GM19372 (cell line): ENCODE measurements around the gene MED12L.
A peak's percentile ranks its signal among the peaks of the same experiment; 100 is the strongest.

ENCODE experiments used
- ATAC-seq: cut with Tn5 transposase; IDR thresholded peaks from one replicate; pipeline ENCODE4 v1.9.1; 2021; ENCODE audit warnings: mild to moderate bottlenecking, low read depth, moderate library complexity; ENCODE audit not compliant: unreplicated experiment

Gene MED12L

DNA sequence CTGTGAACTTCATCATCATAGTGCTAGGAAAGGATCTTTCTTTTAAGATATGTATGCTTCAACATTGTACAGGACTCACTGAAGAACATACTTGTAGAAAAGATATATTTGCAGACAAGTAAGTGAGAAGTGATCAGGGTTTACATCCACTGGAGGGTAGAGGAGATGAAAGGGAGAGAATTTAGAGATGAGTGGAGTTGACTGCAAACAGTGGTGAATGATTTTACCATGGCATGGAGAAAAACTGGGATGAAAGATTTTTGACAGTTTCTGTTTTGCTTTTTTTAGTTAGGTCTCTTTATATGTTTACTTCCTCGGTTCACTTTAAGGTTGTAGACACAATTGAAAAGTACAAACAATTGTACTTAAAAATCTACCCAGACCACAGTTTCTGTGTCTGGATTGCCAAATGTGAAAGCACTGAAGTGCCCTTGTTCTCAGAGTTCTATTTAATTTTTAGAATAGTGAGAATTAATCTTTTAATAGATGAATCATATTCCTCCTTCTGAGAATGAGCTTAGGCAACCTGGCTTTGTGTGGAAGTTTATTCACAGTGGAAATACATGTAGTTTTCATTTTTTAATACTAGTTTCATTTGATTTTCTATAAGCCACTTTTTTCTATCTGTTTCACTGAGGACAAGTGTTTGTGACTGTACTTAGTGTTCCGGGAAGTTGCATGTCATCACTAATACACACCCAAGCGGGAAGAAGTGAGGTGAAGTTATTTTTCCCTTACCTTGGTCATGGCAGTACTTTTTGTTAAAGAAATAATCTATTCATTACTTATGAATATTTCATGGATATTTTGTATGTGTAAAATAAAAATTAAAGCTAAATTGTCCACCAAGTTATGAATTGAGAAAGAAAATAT, 119.3 kb downstream of the MED12L start:
- ATAC-seq = no peak

DNA sequence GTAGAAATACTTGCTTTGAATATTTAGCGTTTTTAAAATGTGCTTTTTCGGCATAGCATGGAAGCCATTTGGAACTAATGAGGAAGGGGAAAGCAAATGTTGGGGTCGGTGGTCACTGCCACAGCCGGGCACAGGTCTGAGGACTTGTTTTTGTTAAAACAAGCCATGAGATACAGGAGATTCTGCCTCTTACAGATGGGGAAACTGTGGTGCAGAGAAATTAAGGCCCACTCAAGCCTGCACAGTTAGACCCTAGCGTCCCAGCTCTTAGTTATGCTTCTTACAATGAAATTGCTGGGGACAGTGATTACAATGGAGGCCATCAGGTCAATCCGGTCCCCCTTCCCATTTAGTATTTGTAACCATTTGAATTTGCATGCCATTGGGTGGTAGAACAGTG, 120.0 kb downstream of the MED12L start:
- ATAC-seq = no peak

DNA sequence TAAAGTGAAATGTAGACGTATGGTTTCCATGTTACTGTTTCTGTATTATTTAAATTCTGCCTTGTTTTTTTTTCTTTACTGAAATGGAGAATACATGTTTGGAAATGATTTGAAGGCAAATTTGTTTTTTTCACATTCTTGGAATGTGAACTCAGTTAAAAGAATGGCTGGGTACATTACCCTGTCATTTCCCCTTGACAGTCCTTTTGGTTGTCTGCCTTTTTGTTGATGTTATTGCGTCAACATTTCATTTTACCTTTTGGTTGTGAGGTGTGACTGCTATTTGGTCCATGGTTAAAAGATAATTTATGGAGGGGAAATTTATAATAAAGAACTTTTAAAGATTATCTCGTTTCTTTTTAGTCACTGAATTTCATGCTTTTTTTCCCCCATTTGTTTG, 120.7 kb downstream of the MED12L start:
- no peak for ATAC-seq

DNA sequence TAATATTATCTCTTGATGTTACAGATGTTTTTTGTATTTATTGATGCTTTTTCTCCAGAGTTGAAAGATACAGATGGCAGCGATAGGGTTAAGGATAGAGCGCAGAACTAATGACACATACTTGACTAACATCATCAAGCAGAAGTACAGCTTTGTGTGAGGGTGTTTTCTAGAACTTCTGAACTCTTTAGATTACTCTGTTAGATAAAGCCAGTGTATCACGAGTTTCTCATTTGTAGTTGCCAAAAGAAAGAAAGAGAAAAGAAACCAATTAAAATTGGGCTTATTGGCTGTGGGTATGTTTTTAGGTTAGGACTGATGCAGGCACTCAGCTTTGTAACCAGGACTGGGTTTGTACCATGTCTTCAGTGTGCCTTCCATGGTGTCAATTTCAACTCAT, 124.2 kb downstream of the MED12L start:
- ATAC-seq = no peak

DNA sequence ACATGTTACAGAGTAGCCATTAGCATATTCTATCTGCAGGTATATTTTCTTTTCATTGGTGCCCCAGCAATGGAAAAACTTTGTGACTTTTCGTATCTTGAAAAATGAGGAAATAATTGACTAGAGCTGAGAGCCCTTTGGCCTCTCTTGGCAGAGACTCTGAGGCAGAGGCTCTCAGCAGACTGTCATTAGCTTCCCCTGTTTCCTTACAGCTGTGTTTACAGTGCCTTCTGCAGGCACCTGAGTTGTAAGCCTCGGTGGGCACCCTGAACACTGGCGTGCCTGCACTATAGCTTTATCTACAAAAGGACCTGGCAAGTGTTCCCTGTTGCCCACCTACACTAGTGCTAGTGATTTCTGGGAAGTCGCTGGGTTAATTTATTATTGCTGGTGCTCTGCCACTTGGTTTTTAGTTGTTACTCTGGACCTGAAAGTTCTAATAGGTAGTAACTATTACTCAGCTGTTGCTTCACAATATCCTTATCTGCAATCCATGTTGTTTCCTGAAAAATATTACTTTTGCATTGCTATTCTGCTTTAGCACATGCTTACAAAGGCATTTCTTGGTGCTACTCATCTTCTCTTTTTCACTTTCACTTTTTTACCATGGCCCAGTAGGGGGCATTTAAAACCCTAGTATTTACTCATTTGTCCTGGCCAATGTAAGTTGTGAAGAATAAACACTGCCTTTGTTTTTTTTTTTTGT, 125.4 kb downstream of the MED12L start:
- ATAC-seq = peak; percentile 55

DNA sequence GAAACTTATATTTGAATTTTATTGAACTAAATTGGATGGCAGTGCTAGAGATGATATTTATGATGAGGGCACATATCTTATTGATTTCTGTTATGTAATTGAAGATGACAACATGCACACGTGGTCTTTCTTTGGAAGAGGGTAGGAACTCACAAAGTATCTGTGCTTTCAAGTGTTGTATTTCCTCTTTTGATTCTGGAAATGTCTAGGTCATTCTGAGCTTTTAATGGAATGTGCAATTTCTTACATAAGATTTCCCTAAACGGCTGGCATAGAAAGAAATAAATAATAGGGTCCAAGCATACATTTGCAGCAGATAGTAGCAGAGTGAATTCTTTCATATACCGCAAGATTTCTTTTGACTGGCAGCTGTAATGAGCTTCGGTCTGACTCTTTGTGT, 127.7 kb downstream of the MED12L start:
- no peak for ATAC-seq

DNA sequence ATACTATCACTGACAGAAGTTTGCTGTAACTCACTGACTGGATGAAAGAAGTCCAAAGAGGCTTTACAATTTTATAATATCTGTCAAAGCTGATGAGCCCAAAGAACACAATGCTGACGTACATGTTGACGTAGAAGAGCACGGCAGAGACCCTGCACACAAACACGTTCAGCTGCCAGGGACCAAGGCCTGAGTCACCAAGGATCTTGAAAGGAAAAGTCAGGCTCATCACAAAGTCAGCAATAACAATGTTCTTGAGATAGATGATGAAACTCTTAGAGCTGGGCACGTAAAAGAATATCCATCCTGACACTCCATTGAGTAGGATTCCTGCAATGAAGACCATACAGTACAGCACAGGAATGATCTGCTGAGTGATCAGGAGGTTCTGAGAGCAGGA, 128.4 kb downstream of the MED12L start:
- ATAC-seq = no peak

DNA sequence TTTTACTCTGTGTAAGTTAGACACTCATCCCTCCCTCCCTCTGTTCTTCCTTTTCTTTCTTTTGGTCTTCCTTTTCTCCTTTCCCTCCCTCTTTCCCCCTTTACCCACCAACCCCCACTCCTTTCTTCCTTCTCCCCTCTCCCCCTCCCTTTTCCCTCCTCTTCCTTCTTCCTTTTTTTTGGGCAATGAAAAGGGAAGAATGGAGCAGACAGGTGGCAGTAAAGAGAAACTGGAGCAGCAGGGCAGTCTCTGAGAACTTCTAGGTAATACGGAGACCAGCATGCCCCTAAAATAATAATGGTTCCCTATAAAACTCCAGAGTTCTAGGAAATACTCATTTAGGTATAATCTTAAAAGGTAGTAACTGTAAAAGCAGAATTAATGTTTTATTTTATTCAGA, 129.0 kb downstream of the MED12L start:
- ATAC-seq = no peak

DNA sequence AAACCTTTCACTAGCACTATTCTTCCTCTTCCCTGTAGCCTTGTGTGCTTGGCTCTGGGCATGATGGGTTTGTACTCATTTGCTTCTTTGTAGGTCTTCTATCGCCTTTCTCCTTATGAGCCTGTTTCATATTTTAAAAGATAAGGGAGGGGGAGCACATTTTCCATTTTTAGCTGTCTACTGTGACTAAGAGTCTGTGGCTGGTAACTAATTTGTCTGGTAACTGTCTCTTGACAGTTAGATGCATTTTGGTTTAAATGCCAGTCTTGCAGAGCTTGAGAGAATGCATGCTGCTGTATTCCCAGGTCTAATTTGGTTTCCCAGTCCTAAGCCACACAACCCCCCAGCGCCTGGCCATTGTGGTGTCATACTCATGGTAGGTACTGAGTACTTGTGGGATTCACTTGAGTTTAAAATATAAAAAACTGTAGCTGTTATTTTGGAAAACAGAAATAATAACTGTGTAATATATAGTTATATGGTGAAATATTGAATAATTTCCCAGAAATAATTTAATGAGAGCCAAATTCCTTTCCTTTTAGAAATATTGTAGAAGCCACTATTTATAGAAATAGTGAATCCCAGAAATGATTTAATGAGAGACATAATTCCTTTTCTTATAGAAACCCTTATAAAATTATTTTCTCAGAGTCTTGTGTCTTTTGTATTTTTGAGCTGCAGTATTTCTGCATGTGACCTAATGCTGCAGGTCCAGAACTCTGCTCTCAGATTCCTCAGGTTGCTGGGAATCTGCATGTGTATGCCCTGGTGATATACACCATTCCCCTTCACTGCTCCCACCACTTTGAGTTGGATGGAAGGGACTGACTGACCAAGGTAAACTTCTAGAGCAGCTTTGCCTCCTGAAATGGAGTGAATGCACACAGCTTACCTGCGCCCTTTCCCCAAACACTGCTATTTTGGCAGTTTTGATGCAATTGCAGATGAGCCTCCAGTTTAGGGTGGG, 131.5 kb downstream of the MED12L start:
- no peak for ATAC-seq

DNA sequence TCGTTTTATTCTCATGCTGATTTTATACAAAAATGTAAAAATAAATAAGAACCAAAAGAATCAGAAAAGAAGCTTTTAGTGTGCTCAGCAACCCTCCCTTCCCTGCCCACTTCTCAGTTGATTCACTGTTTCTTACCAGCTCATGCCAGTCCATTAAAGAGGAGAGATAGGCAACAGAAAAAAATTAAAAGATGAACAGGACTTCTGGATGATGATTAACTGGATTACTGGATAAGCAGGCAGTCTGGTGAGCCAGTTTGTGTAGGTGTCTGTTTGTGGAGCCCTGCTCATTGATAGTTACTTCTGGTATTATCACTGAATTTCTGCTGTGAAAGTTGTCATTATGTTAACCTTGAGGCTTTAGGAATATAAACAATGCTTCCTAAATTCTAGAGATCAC, 132.7 kb downstream of the MED12L start:
- no peak for ATAC-seq

DNA sequence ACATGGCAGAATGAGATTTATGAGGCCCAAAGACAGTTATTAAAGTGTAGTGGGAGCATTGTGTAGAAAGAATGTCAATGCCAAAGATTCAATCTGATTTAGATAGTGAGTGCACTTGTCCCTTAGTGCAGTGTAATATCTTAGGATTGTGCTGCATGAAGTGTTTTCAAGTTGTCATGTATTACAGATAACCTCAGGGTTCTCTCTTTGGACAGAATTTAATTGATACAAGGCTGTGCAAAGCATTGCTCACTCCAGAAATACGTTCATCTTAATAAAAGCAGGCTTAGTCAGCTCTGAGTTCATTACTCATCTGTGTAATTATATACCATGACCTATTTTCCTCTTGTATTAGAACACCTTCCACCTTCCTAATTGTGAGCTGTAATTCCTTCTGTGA, 133.6 kb downstream of the MED12L start:
- ATAC-seq = no peak

DNA sequence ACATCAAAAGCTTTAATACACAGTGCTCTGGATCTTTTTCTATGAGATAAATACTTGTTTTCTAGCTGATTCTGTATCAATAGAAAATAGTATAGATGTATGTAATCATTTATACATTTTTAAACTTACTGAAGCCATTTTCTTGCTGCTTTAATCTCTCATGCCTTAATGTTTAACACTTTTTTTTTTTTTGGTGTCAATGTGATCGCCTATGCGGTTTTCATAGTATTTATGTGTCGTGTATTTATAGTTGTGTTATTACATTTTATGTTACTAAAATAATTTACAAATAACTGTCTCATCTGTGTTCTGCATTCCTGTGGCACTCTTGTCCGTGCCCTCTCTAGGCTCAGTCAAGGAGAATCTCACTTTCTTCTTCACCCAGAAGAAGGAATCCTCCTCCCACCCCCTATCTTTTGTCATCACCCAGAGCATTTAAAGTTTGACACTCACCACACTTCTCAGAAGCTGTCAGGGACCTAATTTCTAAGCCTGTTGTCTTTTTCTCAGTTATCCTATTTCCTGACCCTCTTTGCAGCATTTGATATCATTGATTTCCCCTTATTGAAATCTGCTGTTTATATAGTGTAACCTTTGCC, 138.9 kb downstream of the MED12L start:
- no peak for ATAC-seq

DNA sequence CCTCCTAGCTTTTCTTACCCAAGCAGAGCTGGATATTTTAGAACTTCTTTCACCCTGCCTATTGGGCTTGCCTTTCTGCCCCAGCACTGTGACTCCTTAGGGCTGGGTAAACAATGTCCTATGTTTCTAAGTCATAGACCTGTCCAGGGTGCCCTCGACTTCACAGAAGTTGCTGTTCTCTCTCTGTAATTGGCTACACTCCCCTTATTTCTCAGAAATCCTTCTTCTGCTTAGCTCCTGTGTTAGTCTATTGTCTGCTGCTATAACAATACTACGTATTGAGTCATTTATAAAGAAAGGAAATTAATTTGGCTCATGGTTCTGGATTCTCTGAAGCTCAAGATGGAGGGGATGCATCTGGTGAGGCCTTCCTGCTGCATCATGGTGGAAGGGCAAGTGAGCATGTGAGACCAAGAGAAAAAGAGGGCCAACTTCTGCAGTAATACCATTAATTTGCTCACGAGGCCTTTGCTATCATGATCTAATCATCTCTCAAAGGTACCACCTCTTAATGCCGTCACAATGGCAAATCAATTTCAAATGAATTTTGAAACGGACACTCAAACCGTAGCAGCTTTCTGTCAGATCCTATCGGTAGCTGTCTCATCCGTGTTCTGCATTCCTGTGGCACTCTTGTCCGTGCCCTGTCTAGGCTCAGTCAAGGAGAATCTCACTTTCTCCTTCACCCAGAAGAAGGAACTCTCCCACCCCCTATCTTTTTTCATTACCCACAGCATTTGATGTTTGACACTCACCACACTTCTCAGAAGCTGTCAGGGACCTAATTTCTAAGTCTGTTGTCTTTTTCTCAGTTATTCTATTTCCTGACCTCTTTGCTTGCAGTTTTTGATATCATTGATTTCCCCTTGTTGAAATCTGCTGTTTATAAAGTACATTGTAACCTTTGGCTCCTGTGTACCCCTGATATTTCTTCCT, 139.8 kb downstream of the MED12L start:
- no peak for ATAC-seq

DNA sequence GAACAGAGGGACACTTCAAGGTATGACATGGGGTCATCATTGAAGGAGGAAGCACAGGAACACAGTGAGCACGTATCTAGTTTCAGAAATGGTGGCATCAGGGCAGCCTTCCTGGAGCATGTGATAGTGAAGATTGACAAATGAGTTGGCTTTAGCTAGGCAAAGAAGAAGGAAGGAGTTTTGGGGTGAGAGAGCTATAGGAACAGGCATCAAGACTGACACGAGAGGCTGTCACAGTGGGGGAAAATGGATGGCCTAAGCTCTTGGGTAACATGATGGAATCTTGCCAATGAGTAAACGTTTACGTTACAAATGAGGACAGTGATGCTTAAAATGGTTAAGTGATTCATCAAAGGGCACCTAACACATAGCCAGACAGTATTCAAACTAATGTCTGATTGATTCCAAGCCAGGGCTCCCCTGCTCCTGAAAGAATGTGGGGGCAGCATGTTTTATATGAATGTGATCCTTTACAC, 140.7 kb downstream of the MED12L start:
- ATAC-seq = no peak

DNA sequence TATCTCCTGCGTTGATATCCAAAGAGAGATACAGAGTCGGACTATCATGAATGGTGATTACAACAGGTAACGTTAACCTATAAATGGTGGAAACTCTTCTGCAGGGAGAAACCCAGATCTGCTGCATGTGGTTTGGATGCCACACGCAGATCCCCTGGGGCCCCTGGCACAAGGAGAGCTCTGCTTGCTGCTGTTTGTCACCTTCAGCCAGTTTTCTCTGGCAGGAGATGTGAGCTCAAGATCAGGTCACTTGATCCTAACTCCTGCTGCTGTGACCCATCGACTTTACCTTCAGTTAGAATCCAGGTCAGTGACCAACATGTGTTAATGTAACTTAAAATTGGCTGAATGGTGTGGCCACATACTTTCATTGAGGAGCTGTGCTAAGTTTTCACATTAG, 141.4 kb downstream of the MED12L start:
- ATAC-seq = no peak

DNA sequence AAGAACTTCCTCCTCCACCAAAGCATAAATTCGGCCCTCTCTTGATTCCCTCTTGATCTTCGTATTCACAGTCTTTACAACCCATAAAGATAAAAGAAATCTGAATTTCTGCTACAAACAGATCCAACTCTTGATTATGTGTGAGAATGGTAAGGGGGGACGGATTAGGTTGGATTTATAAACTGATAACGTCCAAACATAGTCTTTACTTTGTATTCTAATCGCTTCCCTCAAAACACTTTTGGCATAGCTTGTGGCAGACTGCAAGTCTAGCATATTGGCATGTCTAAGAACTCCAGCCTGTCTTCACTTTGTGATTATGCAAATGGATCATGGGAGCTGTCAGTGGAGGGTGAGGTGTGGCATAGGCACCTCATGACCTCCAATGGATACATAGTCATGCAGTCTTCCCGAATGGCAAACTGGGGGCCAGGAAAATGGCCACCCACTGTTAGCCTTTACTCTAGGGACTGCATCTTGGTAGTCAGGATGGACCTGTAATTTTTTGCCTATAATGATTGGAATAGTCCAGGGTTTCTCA, 141.9 kb downstream of the MED12L start:
- ATAC-seq = peak; percentile 27

DNA sequence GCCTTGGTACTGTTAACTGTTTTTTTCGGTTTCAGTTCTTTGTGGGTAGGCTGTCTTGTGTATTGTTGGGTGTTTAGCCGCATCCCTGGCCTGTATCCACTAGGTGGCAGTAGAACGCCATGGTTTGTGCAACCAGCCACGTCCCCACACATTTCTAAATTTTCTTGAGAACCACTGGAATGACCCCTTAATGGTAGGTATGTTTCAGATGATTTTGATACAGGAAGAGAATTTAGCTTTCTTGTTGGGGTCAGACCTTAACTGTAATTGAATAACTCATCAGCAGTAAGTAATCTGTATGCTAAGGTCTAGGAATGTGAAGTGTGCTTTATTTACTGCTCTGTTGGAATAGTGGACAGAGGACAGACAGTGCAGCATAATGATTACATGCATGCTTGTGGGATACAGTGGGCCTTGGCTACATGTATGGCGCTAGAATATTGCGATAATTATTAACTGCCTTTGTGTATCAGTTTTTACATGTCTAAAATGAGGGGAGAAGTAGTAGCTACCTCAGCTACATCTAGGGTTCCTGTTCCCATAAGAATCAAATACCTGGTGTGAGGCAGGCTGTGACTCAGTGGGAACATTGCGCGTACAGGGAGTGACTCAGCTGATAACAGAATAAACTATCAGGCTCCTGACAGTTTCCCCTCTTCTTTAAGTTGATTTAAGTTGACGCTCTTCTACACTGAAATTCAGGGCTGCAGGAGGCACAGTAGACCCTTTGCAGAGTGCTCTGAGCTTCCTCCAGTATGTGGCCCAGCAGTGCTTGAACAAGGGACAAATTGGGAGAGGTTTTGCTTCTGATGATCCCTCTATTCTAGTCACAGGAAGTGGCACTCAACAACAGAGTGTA, 142.6 kb downstream of the MED12L start:
- peak; percentile 84 for ATAC-seq

DNA sequence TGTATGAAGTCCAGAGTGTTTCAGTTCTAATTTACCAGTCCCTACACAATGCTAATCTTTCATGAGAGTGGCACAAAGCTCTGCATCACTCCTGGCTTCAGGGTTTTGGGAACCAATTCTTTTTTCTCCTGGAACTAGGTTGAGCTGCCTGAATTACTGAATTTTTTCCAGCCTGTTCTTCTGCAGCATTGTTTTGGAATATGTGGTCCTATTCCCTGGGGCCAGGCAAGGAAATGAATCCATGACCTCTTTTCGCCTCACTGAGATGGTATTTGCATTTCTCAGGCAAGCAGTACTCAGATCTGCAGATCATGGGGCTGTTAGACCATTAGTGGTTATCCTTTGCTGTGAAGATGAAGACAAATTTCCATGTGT, 143.2 kb downstream of the MED12L start:
- ATAC-seq = no peak
